H1 (cell line): Measurements from ENCODE around the gene PRCP. TPM values are rescaled to one million over a fixed set of nuclear protein-coding genes. Genes with fewer than 3 reads are reported as not detected.

Source experiments
- CTCF ChIA-PET: fragments of 300-600 bp; sonication (Branson Sonifier 250); formaldehyde crosslinking; loops from one replicate; lab custom pipeline; 2021; ENCODE audit not compliant: partially characterized antibody; lab: Charles Lee
- POLR2A ChIA-PET: fragments of 300-600 bp; sonication (Branson Sonifier 250); formaldehyde crosslinking; loops from one replicate; lab custom pipeline; 2021; ENCODE audit warnings: inconsistent platforms; ENCODE audit not compliant: partially characterized antibody; lab: Charles Lee
- DNase-seq, 2 experiments: peaks; one replicate each; pipeline versions ENCODE4 v3.0.0 to v3.0.0-alpha.2; 2010 to 2022; ENCODE audit warnings: low spot score in 2 of 2, low read depth in 1 of 2, mixed read lengths in 1 of 2
- FAIRE-seq: peaks from 2 replicates; lab custom pipeline; 2011; peaks lifted over from hg19 to GRCh38; lab: Jason Lieb, UNC
- H2AFZ ChIP-seq: 2 replicates; pipeline ENCODE4 v1.8.1; 2012; ENCODE audit warnings: low read length, inconsistent platforms
- H2AK5ac ChIP-seq: 2 replicates; pipeline ENCODE4 v1.6.1; 2013; ENCODE audit warnings: low read depth, low read length
- H2BK120ac ChIP-seq: replicated peaks from 2 replicates; pipeline ENCODE3; 2013; ENCODE audit warnings: low read depth, low read length, inconsistent platforms
- H2BK12ac ChIP-seq: 2 replicates; pipeline ENCODE4 v1.6.1; 2013; ENCODE audit warnings: low read depth, low read length
- H2BK15ac ChIP-seq: 2 replicates; pipeline ENCODE4 v1.6.1; 2013; ENCODE audit warnings: low read length
- H2BK20ac ChIP-seq: 2 replicates; pipeline ENCODE4 v1.6.1; 2013; ENCODE audit warnings: low read length
- H2BK5ac ChIP-seq: 2 replicates; pipeline ENCODE4 v1.6.1; 2013; ENCODE audit warnings: low read depth, low read length
- H3K14ac ChIP-seq: 2 replicates; pipeline ENCODE4 v1.6.1; 2013; ENCODE audit warnings: inconsistent platforms; ENCODE audit not compliant: insufficient read length
- H3K18ac ChIP-seq: 2 replicates; pipeline ENCODE4 v1.6.1; 2013; ENCODE audit warnings: low read length; ENCODE audit errors: extremely low read depth
- H3K23ac ChIP-seq: 2 replicates; pipeline ENCODE4 v1.6.1; 2013; ENCODE audit warnings: inconsistent platforms; ENCODE audit not compliant: insufficient read length
- H3K23me2 ChIP-seq: 2 replicates; pipeline ENCODE4 v1.6.1; 2013; ENCODE audit warnings: low read depth, low read length
- H3K27ac ChIP-seq: 2 replicates; pipeline ENCODE4 v1.6.1; 2011; ENCODE audit warnings: low read depth, low read length, inconsistent platforms
- H3K27me3 ChIP-seq, 4 experiments: replicated peaks in 1 of 4; 1 replicate in 1 of 4; 2 replicates in 3 of 4; pipeline versions ENCODE4 v1.6.1 to v1.8.1; 2011 to 2013; ENCODE audit warnings: low read length in 3 of 4, mild to moderate bottlenecking in 3 of 4, inconsistent platforms in 2 of 4, mixed read lengths in 2 of 4, moderate library complexity in 1 of 4; ENCODE audit not compliant: control insufficient read depth in 3 of 4, insufficient read depth in 3 of 4; ENCODE audit errors: extremely low read depth in 1 of 4
- H3K36me3 ChIP-seq, 4 experiments: 2 replicates each; pipeline versions ENCODE4 v1.6.1 to v1.8.1; 2011 to 2013; ENCODE audit warnings: mild to moderate bottlenecking in 4 of 4, low read length in 3 of 4, moderate library complexity in 2 of 4, control low read depth in 1 of 4, inconsistent platforms in 1 of 4; ENCODE audit not compliant: insufficient read depth in 4 of 4, control insufficient read depth in 2 of 4
- H3K4ac ChIP-seq: replicated peaks from 2 replicates; pipeline ENCODE3; 2013; ENCODE audit warnings: low read length, low read depth, mixed read lengths, inconsistent platforms; ENCODE audit not compliant: insufficient read length
- H3K4me1 ChIP-seq, 4 experiments: replicated peaks in 1 of 4; 1 replicate in 1 of 4; 2 replicates in 3 of 4; pipeline versions ENCODE4 v1.6.1 to v1.8.1; 2011 to 2013; ENCODE audit warnings: low read length in 3 of 4, inconsistent platforms in 2 of 4, mixed read lengths in 1 of 4; ENCODE audit not compliant: insufficient read depth in 4 of 4, control insufficient read depth in 3 of 4
- H3K4me2 ChIP-seq, 2 experiments: 2 replicates each; pipeline versions ENCODE4 v1.6.1 to v1.8.1; 2011 to 2013; ENCODE audit warnings: low read depth in 2 of 2, low read length in 2 of 2, control low read depth in 1 of 2, inconsistent platforms in 1 of 2, mild to moderate bottlenecking in 1 of 2; ENCODE audit not compliant: insufficient read depth in 1 of 2
- H3K4me3 ChIP-seq, 4 experiments: fragments of 200-600, 300-600 bp in 1 of 4; sonication (generic), shearing (Covaris generic), sonication (Bioruptor Twin) in 1 of 4; 2 replicates each; pipeline versions ENCODE4 v1.5.1 to v1.8.1; 2011 to 2016; ENCODE audit warnings: low read length in 4 of 4, low read depth in 3 of 4, control low read depth in 2 of 4, inconsistent platforms in 2 of 4, mild to moderate bottlenecking in 2 of 4, mixed read lengths in 1 of 4, moderate library complexity in 1 of 4; ENCODE audit not compliant: insufficient read depth in 2 of 4; ENCODE audit errors: extremely low read depth in 1 of 4
- H3K56ac ChIP-seq: replicated peaks from 2 replicates; pipeline ENCODE3; 2013; ENCODE audit warnings: low read depth, mild to moderate bottlenecking, mixed read lengths, low read length, inconsistent platforms; ENCODE audit not compliant: insufficient read length
- H3K79me1 ChIP-seq: 2 replicates; pipeline ENCODE4 v1.6.1; 2013; ENCODE audit warnings: low read depth, low read length, control low read depth
- H3K79me2 ChIP-seq, 2 experiments: 2 replicates each; pipeline versions ENCODE4 v1.6.1 to v1.8.1; 2012 to 2013; ENCODE audit warnings: low read length in 2 of 2, mild to moderate bottlenecking in 2 of 2, inconsistent platforms in 1 of 2; ENCODE audit not compliant: insufficient read depth in 2 of 2, control insufficient read depth in 1 of 2
- H3K9ac ChIP-seq, 4 experiments: replicated peaks in 1 of 4; 1 replicate in 1 of 4; 2 replicates in 3 of 4; pipeline versions ENCODE4 v1.6.1 to v1.8.1; 2011 to 2013; ENCODE audit warnings: low read depth in 3 of 4, low read length in 3 of 4, control low read depth in 2 of 4, mild to moderate bottlenecking in 2 of 4, moderate library complexity in 2 of 4, inconsistent platforms in 1 of 4; ENCODE audit errors: extremely low read depth in 1 of 4
- H3K9me3 ChIP-seq, 2 experiments: 2 replicates each; pipeline versions ENCODE4 v1.6.1 to v1.8.1; 2012 to 2013; ENCODE audit warnings: mild to moderate bottlenecking in 2 of 2, moderate library complexity in 2 of 2, control low read depth in 1 of 2, inconsistent platforms in 1 of 2, low read depth in 1 of 2, low read length in 1 of 2, mixed read lengths in 1 of 2; ENCODE audit not compliant: insufficient read depth in 2 of 2
- H4K20me1 ChIP-seq, 2 experiments: replicated peaks in 1 of 2; 2 replicates each; pipeline versions ENCODE3 to v1.8.1; 2011 to 2013; ENCODE audit warnings: inconsistent platforms in 2 of 2, low read length in 2 of 2, mild to moderate bottlenecking in 1 of 2; ENCODE audit not compliant: insufficient read depth in 2 of 2, control insufficient read depth in 1 of 2
- H4K5ac ChIP-seq: 2 replicates; pipeline ENCODE4 v1.6.1; 2013; ENCODE audit warnings: low read length, low read depth, mixed read lengths, inconsistent platforms; ENCODE audit not compliant: insufficient read length
- H4K8ac ChIP-seq: 2 replicates; pipeline ENCODE4 v1.8.0; 2013; ENCODE audit warnings: mild to moderate bottlenecking, moderate library complexity, low read length, inconsistent platforms; ENCODE audit not compliant: insufficient read depth; ENCODE audit errors: extremely low read depth
- H4K91ac ChIP-seq: replicated peaks from 2 replicates; pipeline ENCODE3; 2013; ENCODE audit warnings: low read length, mixed read lengths, inconsistent platforms; ENCODE audit not compliant: insufficient read length
- CBX8 ChIP-seq: fragments of 300-800, 300-1000 bp; sonication (generic); IDR thresholded peaks from 2 replicates; pipeline ENCODE4 v1.7.1; 2016; ENCODE audit warnings: low read depth, low read length, borderline replicate concordance
- CHD1 ChIP-seq: IDR thresholded peaks from 2 replicates; pipeline ENCODE4 v1.6.1; 2012; ENCODE audit warnings: low read depth, low read length, improper control_type of control experiment
- HDAC2 ChIP-seq, 2 experiments: fragments of 300-600 bp in 1 of 2; sonication (generic) in 1 of 2; IDR thresholded peaks; 2 replicates each; pipeline ENCODE4 v1.6.1; 2011 to 2012; ENCODE audit warnings: low read depth in 2 of 2, low read length in 2 of 2, mild to moderate bottlenecking in 2 of 2, moderate library complexity in 2 of 2, borderline replicate concordance in 1 of 2, inconsistent platforms in 1 of 2
- POLR2A ChIP-seq, 2 experiments: IDR thresholded peaks; 1 replicate in 1 of 2; 2 replicates in 1 of 2; pipeline ENCODE4 v1.6.1; 2011; ENCODE audit warnings: low read depth in 2 of 2, low read length in 2 of 2, mild to moderate bottlenecking in 2 of 2; ENCODE audit errors: control extremely low read depth in 1 of 2
- SIN3A ChIP-seq, 2 experiments: IDR thresholded peaks in 1 of 2; conservative IDR thresholded peaks in 1 of 2; 2 replicates each; pipeline ENCODE4 v1.6.1; 2011 to 2012; ENCODE audit warnings: low read length in 2 of 2, improper control_type of control experiment in 1 of 2, low read depth in 1 of 2, mild to moderate bottlenecking in 1 of 2
- TAF1 ChIP-seq: IDR thresholded peaks from 2 replicates; pipeline ENCODE4 v1.6.1; 2011; ENCODE audit warnings: mild to moderate bottlenecking, low read depth, low read length
- USF2 ChIP-seq: IDR thresholded peaks from 2 replicates; pipeline ENCODE4 v1.6.1; 2011; ENCODE audit warnings: low read length, improper control_type of control experiment
- ZNF274 ChIP-seq: IDR thresholded peaks from 2 replicates; pipeline ENCODE4 v1.7.0; 2012; ENCODE audit warnings: low read length, borderline replicate concordance; ENCODE audit errors: extremely low read depth
- WGBS, 2 experiments: shearing (Covaris generic) in 1 of 2; methylation state at CpG; one replicate each; pipeline versions ENCODE4 v1.1.6 to v1.1.7; 2013 to 2015; ENCODE audit warnings: low lambda C conversion rate in 2 of 2, mixed read lengths in 2 of 2, inconsistent platforms in 1 of 2, low coverage in 1 of 2, missing lambda C conversion rate in 1 of 2; ENCODE audit not compliant: insufficient replicate concordance in 2 of 2, insufficient coverage in 1 of 2, insufficient read length in 1 of 2; ENCODE audit errors: extremely low coverage in 1 of 2, missing lambda C conversion rate in 1 of 2; 5-methylcytosine and 5-hydroxymethylcytosine counted together
- polyA plus RNA-seq, 7 experiments: library from polyadenylated mRNA; depleted of rRNA in 3 of 7; stranded (reverse) in 5 of 7; unstranded in 2 of 7; fragments of >200 nt in 5 of 7; fragments of 200-250 nt in 2 of 7; gene quantifications; 1 replicate in 5 of 7; 2 replicates in 1 of 7; 4 replicates in 1 of 7; pipeline versions ENCODE4 v1.2.1 to v1.2.3, GENCODE V29; 2011 to 2013; ENCODE audit warnings: missing spikeins in 2 of 7, mixed read lengths in 2 of 7
- total RNA-seq: library from RNA; stranded (reverse); fragmentation: NEBNext Ultra II Directional; extraction: Animal tissue kit (Norgen Biotek cat#: 25700); gene quantifications from 2 replicates; pipeline ENCODE4 v1.2.1, GENCODE V29; 2021

The PRCP gene
- total and polyA plus RNA-seq, 2 of the 8 experiments (the other 6 are each of a cell fraction or from before 2014, with no cell fraction given) = 63.8 to 84.4 TPM

DNA sequence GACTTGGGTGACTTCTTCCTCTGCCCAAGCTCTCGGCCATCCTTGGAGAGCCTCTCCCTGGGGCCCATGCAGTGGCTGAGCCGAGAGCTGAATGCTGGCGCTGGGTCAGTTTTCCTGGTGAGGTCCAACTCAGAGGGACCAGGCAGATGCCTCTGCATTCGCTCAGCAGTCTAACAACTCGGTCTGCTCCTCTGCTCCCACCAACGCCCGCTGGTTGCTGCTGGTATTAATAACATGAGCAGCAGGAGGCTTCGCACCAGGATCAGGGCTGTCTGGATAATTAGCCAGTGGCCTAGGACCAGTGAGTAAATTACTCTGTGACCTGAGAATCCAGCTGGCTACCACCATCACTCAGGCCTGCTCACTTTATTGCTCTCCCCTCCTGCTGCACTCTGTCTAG is 88.9 kb downstream of the PRCP start:
- Histone ChIP-seq H3K23ac (no peak overlapping the region), H2AFZ (no peak overlapping the region), H4K5ac (no peak overlapping the region), H3K56ac (no peak overlapping the region), H2BK5ac (no peak overlapping the region), H2BK120ac (no peak overlapping the region), H3K79me1 (no peaks in the 10 kb centered on the region), H3K18ac (no peak overlapping the region), H4K8ac (no peak overlapping the region), H3K9me3 (no peaks in the 10 kb centered on the region), H2BK12ac (no peak overlapping the region), H3K4ac (no peak overlapping the region), H3K23me2 (no peaks in the 10 kb centered on the region), H3K79me2 (no peaks in the 10 kb centered on the region), H4K91ac (no peak overlapping the region), H3K4me1 (peaks cover 2 to 4% (median 4%) of the 10 kb centered on the region in 4 experiments; a peak in 4 of 7 replicates), H3K36me3 (no peaks in the 10 kb centered on the region), H3K9ac (no peak overlapping the region), H3K4me2 (no peak overlapping the region), H3K27me3 (no peaks in the 10 kb centered on the region), H3K14ac (no peak overlapping the region), H3K27ac (no peak overlapping the region), H4K20me1 (no peaks in the 10 kb centered on the region), H3K4me3 (no peak overlapping the region), H2BK20ac (no peak overlapping the region), H2BK15ac (no peak overlapping the region), H2AK5ac (no peak overlapping the region)
- ChIA-PET POLR2A (no interaction called here), CTCF (interaction anchor here (0.6 kb wide), 1 partner anchor 36 kb away, joined by 3 read pairs; no protein-coding TSS in a partner anchor)
- FAIRE-seq = no peak
- WGBS, 2 experiments = 93% methylated on average over 8 of the region's 8 CpGs; no CpG with 5 or more reads in 1 of the 2 experiments
- DNase-seq = no peak
- no peak for TF ChIP-seq ZNF274
- TF ChIP-seq POLR2A (IDR thresholded peaks at IDR 0.05; ENCODE audit: control extremely low read depth in 1 of 2, low read depth in 2 of 2, low read length in 2 of 2) = no peak
- no peak for TF ChIP-seq HDAC2 (IDR thresholded peaks at IDR 0.05; ENCODE audit: borderline replicate concordance in 1 of 2, low read depth in 2 of 2, low read length in 2 of 2)
- TF ChIP-seq USF2 = no peak
- TF ChIP-seq CBX8 = no peak
- TF ChIP-seq SIN3A (conservative IDR thresholded peaks at IDR 0.05 in 1 of 2, IDR thresholded peaks at IDR 0.05 in 1 of 2; ENCODE audit: low read depth in 1 of 2, low read length in 2 of 2) = no peak
- no peak for TF ChIP-seq CHD1
- no peak for TF ChIP-seq TAF1
